Measurements from ENCODE around the gene UBE2L3.
"Not testable (repeated sequence)": the region's sequence is repeated elsewhere in the genome, so short reads cannot be mapped to it uniquely, and the experiment has no call there.

Gene UBE2L3

GRCh38 chr22:21641417-21641788, 73.9 kb downstream of the UBE2L3 start:
- peak overlapping the region; percentile 81 for H3K27ac ChIP-seq
- TF ChIP-seq ZFX (IDR thresholded peaks at IDR 0.05; ENCODE audit: borderline replicate concordance) (no peak), CTCF (IDR thresholded peaks at IDR 0.05) (peak; percentile 83)

GRCh38 chr22:21641789-21642583, 74.5 kb downstream of the UBE2L3 start, which contains the start of gene SDF2L1:
Gene SDF2L1, plus strand, starts transcription at chr22:21642302. Its CDS starts 35 bp downstream, at chr22:21642337.
- peak within 1 kb of the TSS; percentile 81 for H3K27ac ChIP-seq
- TF ChIP-seq ZFX (IDR thresholded peaks at IDR 0.05; ENCODE audit: borderline replicate concordance) = no peak
- TF ChIP-seq CTCF (IDR thresholded peaks at IDR 0.05) = peak; percentile 48

- peak overlapping the region; percentile 81 for H3K27ac ChIP-seq
- TF ChIP-seq ZFX (IDR thresholded peaks at IDR 0.05; ENCODE audit: borderline replicate concordance) (no peak), CTCF (IDR thresholded peaks at IDR 0.05) (peak; percentile 72)
These were observed 75.3 kb downstream of the UBE2L3 start for GRCh38 chr22:21642584-21643448.

GRCh38 chr22:21643533-21644357, 76.2 kb downstream of the UBE2L3 start:
- peak overlapping the region; percentile 81 for H3K27ac ChIP-seq

GRCh38 chr22:21645513-21645912, 78.0 kb downstream of the UBE2L3 start:
- not testable (repeated sequence) for H3K27ac ChIP-seq

More at GRCh38 chr22:21643533-21644357, 76.2 kb downstream of the UBE2L3 start:
- TF ChIP-seq ZFX (IDR thresholded peaks at IDR 0.05; ENCODE audit: borderline replicate concordance) = no peak
- TF ChIP-seq CTCF (IDR thresholded peaks at IDR 0.05) = peak; percentile 20

GRCh38 chr22:21646608-21647590, 79.4 kb downstream of the UBE2L3 start:
- H3K27ac ChIP-seq = 0 out of 2 replicates have a peak overlapping the region, but pooled peaks have one; percentile 18
- TF ChIP-seq CTCF (IDR thresholded peaks at IDR 0.05) (peak; percentile 86), ZFX (IDR thresholded peaks at IDR 0.05; ENCODE audit: borderline replicate concordance) (no peak)

All from 22Rv1 (cell line).